CD4-positive, alpha-beta T cell treated with Interleukin-4 for 4 hours (primary cell): ENCODE results near the gene TEX13D.
A peak's percentile ranks its signal among the peaks of the same experiment; 100 is the strongest.

Experiments used
- DNase-seq: peaks from one replicate; pipeline ENCODE4 v3.0.0-alpha.2; 2020

Gene TEX13D

DNA sequence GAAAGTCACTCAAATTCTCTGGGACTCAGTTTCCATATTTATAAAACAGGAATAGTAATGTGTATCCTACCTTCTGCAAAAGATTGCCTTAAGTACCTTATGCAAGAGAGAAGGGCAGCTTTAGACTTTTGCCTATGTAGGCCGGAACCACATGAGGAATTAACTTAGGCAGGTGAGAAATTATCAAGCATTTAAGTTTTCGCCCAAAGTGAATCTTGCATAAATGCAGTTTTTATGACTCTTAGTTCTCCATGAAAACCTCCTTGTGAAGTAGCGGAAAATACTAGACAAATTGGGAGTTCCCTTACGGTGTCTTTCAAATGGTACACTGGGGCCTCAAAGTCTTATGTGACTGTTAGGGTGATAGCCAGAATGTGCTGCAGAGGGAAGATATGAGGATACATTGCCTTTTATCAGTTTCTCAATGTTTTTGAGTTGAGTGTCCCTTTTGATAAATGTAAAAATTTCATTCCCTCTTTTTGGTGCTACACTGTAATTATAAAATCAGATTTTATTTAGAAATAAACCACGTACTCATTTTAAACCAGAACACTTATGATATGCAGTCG lies 16.5 kb downstream of the TEX13D start:
- no peak for DNase-seq

DNA sequence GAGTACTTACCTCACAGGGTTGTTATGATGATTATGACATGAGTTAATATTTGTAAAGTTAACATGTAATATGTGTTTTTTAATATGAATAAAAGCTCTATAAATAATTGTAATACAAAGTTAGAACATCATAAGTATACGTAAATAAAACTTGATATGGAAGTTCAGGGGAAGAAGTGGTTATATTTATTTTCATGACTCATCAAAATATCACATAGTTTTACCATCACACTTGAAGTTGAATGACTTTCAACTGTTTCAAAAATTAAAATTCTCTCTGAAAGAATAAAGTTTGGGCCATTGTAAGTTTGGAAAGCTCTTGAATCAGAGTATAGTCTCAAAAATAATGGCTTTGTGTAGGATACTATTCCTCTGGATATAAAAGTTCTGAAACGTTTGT lies 22.2 kb downstream of the TEX13D start:
- no peak for DNase-seq

DNA sequence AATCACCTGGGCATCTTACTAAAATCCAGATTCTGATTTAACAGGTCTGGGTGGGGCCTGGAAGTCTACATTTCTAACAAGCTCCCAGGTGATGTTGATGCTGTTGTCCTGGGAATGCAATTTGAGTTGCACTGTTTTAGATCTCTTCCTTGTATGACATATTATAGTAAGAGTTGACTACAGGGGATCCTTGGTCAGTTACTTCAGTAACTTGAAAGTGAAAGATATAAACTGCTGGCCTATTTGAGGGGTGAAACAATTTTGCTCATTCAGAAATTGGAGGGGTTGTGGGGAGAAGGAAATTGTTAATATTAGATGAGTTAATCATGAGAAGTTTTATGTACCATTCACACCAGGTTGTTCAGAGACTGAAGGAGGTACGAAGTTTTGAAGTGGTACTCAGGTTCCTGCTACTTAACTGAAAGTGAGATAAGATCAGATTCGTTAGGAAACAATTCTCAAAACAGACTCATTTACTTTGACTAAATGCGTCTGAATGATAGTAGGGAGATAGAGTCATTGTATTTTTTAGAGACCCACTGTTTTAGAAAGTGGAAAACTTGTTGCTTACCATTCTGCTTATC lies 26.4 kb downstream of the TEX13D start:
- peak; percentile 51 for DNase-seq

DNA sequence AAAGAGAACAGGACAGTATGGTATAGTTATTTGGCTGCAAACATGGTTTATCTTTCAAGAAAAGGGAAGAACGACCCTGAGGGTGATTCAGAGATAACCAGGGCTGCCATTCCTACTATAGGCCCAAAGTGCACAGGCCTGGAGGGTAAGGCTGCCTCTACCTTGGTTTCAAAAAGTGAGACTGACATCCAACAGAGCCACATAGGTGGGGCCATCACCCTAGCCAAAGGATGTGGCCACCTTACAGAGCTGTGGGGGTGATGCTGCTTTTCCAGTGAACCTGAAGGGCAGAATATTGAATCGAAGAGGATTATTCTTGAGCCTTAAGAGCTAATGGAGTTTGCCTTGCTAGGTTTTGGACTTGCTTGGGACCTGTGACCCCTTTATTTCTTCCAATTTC lies 29.6 kb downstream of the TEX13D start:
- peak; percentile 29 for DNase-seq

DNA sequence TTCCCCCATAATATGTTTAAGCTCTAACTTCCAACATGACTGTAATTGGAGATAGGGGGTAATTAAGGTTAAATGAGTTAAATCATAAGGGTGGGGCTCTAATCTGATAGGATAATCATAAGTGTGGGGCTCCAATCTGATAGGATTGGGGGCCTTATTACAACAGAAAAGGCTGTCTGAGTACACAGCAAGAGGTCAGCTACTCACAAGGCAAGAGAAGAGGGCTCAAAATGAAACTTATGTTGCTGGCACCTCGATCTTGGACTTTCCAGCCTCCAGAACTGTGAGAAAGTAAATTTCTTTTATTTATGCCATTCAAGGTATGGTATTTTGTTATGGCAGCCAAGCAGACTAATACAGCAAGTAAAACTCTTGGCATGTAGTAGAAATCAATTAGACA lies 30.3 kb downstream of the TEX13D start:
- no peak for DNase-seq

DNA sequence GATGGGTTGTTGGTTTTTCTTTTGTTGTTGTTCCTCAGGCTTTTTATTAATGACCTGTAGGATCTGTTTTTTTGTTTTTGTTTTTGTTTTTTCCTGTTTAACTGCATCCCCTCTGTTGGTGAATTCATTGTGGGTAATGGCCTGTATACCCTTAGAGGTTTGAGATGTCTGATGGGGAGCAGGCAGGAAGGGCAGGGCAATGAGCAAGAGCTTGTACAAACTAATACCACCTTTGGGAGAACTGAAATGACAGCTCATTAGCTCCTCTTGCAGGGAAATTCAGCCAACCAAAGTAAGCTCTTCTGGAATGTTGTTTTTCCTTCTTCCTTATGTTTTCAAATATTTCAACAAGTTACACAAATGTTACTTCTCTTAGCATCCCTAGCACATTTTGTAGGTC lies 37.3 kb downstream of the TEX13D start:
- no peak for DNase-seq

DNA sequence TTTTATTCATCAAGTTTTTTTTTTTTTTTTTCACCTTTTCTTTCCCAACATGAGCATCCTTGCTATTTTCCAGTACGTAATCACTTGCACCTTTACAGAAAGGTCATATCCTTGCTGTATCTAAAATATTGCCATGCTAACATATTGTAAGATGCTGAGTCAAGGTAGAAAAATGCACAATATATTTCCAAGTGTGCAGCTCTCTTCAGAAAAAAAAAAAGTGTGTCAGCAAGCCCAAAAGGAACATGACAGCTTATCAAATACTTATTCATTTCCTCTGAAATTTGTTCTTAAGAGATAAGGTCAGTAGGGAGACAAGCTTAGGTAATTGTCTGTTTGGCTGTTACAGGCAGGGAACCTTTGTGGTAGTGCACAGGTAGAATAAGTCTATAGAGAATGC lies 40.9 kb downstream of the TEX13D start:
- DNase-seq: no peak

DNA sequence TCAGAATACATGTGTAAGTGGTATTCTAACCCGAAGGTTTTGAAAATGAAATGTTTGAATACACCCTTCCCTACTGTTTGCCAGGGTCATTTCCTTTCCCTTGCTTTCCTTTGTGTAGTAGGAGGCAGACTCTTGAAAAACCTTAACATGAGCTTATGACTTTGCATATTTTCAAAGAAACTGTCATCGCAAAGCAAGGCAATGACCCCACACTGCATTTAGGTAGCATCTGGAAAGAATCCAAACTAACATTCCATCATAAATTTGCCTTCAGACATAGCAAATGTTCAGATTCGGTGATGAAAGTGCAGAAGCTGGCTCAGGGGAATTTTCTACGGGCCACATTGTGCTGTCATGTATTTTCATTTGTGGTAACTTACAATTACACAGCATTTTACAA lies 46.2 kb downstream of the TEX13D start:
- no peak for DNase-seq

DNA sequence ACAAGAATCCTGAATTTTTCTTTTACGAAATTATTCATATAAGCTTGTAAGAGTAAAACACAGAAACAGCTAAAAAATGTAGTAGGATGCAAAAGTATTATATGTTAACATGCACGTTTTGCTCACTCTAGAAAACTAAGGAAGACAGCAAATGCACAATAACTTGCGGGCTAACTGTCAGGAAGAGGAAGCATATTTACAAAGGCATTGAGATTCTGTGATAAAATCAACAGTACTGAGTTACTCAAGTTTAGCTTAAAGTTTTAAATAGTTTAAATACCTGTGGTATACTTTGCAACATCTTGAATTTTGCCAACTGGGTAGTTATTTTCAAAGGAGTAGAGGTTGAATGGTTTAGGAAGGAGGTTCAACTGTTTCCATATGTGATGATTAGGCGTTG lies 50.9 kb downstream of the TEX13D start:
- no peak for DNase-seq

DNA sequence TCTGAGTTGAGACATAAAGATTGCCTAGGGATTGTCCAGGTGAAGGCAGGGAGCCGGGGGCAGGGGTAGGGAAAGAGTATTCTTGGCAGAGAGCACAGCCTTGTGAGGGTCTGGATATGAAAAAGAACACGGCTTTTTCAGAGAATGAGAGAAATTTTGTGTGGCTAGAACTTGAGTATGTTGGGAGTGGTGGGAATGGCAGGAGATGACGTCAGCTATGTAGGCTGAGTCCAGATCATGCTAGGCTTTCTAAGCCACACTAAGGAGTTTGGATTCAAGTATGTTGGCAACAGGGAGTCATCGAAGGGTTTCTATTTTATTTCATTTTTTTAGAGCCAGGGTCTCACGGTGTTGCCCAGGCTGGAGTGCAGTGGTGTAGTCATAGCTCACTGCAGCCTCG lies 53.9 kb downstream of the TEX13D start:
- DNase-seq: no peak
